Endodermal cell (in vitro differentiated cells): ENCODE measurements around the gene TMEM120A. TPM values are rescaled to one million over a fixed set of nuclear protein-coding genes. Genes with fewer than 3 reads are reported as not detected.

Source experiments
- DNase-seq: peaks from one replicate; pipeline ENCODE4 v3.0.0-alpha.2; 2017
- H3K27ac ChIP-seq: 2 replicates; pipeline ENCODE4 v1.5.1; 2013; ENCODE audit warnings: mild to moderate bottlenecking, low read depth, low read length, moderate library complexity
- H3K27me3 ChIP-seq: 2 replicates; pipeline ENCODE4 v1.6.1; 2013; ENCODE audit warnings: mild to moderate bottlenecking, low read length, moderate library complexity; ENCODE audit not compliant: insufficient read depth, control insufficient read depth, poor library complexity, severe bottlenecking
- H3K36me3 ChIP-seq: 2 replicates; pipeline ENCODE4 v1.7.0; 2013; ENCODE audit warnings: mild to moderate bottlenecking, low read length, moderate library complexity; ENCODE audit not compliant: control insufficient read depth, insufficient read depth
- H3K4me1 ChIP-seq: one replicate; pipeline ENCODE4 v1.7.0; 2013; ENCODE audit warnings: low read length; ENCODE audit not compliant: control insufficient read depth, insufficient read depth
- H3K4me3 ChIP-seq: 2 replicates; pipeline ENCODE4 v1.5.1; 2013; ENCODE audit warnings: mild to moderate bottlenecking, low read length, moderate library complexity
- H3K9ac ChIP-seq: 2 replicates; pipeline ENCODE4 v1.6.1; 2013; ENCODE audit warnings: mild to moderate bottlenecking, low read length, moderate library complexity; ENCODE audit not compliant: poor library complexity, severe bottlenecking; ENCODE audit errors: extremely low read depth
- H3K9me3 ChIP-seq: 2 replicates; pipeline ENCODE4 v1.6.1; 2013; ENCODE audit warnings: mild to moderate bottlenecking, low read length, moderate library complexity; ENCODE audit not compliant: control insufficient read depth
- H3K27ac Mint-ChIP-seq: 2 replicates; pipeline ENCODE4 v1.8.0; 2020; ENCODE audit warnings: mixed read lengths
- H3K27me3 Mint-ChIP-seq: 2 replicates; pipeline ENCODE4 v1.8.0; 2021; ENCODE audit warnings: mild to moderate bottlenecking, mixed read lengths; ENCODE audit not compliant: insufficient read depth
- H3K36me3 Mint-ChIP-seq: 2 replicates; pipeline ENCODE4 v1.8.0; 2020; ENCODE audit warnings: low read depth, mixed read lengths
- H3K4me1 Mint-ChIP-seq: 2 replicates; pipeline ENCODE4 v1.8.0; 2020; ENCODE audit warnings: mixed read lengths
- H3K4me3 Mint-ChIP-seq: 2 replicates; pipeline ENCODE4 v1.8.0; 2020; ENCODE audit warnings: mild to moderate bottlenecking, moderate library complexity, mixed read lengths
- H3K9me3 Mint-ChIP-seq: 2 replicates; pipeline ENCODE4 v1.8.0; 2020; ENCODE audit warnings: mild to moderate bottlenecking, mixed read lengths
- CTCF ChIP-seq: fragments of 200-600 bp; sonication (generic); conservative IDR thresholded peaks from 2 replicates; pipeline ENCODE4 v1.5.0; 2021; ENCODE audit warnings: antibody characterized with exemption, mild to moderate bottlenecking
- WGBS, 2 experiments: methylation state at CpG; one replicate each; pipeline versions ENCODE4 v1.1.5 to v1.1.7; 2013; ENCODE audit warnings: missing lambda C conversion rate in 2 of 2, mixed read lengths in 1 of 2; ENCODE audit not compliant: insufficient coverage in 1 of 2, insufficient read length in 1 of 2; 5-methylcytosine and 5-hydroxymethylcytosine counted together
- total RNA-seq, 2 donors: library from RNA; stranded (reverse); fragmentation: NEBNext Ultra II Directional in 1 of 2; extraction: Animal tissue kit (Norgen Biotek cat#: 25700) in 1 of 2; gene quantifications; 2 replicates in 1 of 2; 3 replicates in 1 of 2; pipeline ENCODE4 v1.2.1, GENCODE V29; 2021

The TMEM120A gene
- total RNA-seq, 2 donors from 2014 or later: 18.8 to 19.1 TPM

GRCh38 chr7:75948179-75948578 is 46.2 kb downstream of the TMEM120A start:
- H3K27ac ChIP-seq: peak overlapping the region; percentile 24
- peak overlapping the region; percentile 45 for H3K27ac Mint-ChIP-seq
- no peak for TF ChIP-seq CTCF

DNA sequence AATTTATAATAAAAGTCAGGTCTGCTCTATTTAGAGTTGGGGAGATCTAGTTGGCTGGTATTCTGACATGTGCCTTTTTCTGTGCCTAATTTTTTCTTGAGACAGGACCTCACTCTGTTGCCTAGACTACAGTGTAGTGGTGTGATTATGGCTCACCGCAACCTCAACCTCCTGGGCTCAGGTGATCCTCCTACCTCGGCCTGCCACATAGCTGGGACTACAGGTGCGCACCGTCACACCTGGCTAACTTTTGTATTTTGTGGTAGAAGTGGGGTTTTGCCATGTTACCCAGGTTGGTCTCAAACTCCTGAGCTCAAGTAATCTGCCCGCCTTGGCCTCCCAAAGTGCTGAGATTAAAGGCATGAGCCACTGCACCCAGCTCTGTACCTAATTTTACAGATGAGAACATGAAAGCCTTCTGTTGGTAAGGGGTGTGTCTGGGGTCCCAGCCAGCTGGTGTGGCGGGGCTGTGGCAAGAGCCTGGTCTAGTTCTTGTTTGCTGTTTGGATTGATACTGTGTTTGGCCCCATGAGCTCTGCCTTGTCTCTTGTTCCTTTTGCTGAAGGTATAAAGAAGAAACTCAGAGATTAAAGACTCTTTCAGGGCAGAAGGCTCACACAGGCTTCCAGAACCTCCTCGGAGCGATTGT is 48.1 kb downstream of the TMEM120A start:
- Histone ChIP-seq H3K4me3 (no peak overlapping the region), H3K27me3 (no peaks in the 10 kb centered on the region), H3K4me1 (no peaks in the 10 kb centered on the region), H3K27ac (no peak overlapping the region), H3K9me3 (no peaks in the 10 kb centered on the region), H3K9ac (no peak overlapping the region), H3K36me3 (peaks cover 5% of the 10 kb centered on the region)
- DNase-seq: no peak
- Mint-ChIP-seq H3K36me3 (peaks cover 5% of the 10 kb centered on the region), H3K27me3 (no peaks in the 10 kb centered on the region), H3K4me3 (no peak overlapping the region), H3K9me3 (no peaks in the 10 kb centered on the region), H3K4me1 (no peaks in the 10 kb centered on the region), H3K27ac (no peak overlapping the region)
- WGBS, 2 experiments: 80 to 83% methylated on average over 5 to 8 of the region's 8 CpGs
- no peak for TF ChIP-seq CTCF

More at GRCh38 chr7:75948179-75948578, 46.2 kb downstream of the TMEM120A start:
- no peak for DNase-seq
- no peaks in the 10 kb centered on the region for H3K4me1 ChIP-seq
- H3K4me3 ChIP-seq: no peak overlapping the region
- 93 to 96% methylated on average over 8 to 9 of the region's 9 CpGs for WGBS, 2 experiments
- Mint-ChIP-seq H3K36me3 (peaks cover 11% of the 10 kb centered on the region), H3K27me3 (no peaks in the 10 kb centered on the region), H3K9me3 (peaks cover 10% of the 10 kb centered on the region), H3K4me1 (no peaks in the 10 kb centered on the region), H3K4me3 (no peak overlapping the region)
- peaks cover 4% of the 10 kb centered on the region for H3K36me3 ChIP-seq
- H3K9ac ChIP-seq: no peak overlapping the region
- no peaks in the 10 kb centered on the region for H3K9me3 ChIP-seq
- H3K27me3 ChIP-seq: no peaks in the 10 kb centered on the region

DNA sequence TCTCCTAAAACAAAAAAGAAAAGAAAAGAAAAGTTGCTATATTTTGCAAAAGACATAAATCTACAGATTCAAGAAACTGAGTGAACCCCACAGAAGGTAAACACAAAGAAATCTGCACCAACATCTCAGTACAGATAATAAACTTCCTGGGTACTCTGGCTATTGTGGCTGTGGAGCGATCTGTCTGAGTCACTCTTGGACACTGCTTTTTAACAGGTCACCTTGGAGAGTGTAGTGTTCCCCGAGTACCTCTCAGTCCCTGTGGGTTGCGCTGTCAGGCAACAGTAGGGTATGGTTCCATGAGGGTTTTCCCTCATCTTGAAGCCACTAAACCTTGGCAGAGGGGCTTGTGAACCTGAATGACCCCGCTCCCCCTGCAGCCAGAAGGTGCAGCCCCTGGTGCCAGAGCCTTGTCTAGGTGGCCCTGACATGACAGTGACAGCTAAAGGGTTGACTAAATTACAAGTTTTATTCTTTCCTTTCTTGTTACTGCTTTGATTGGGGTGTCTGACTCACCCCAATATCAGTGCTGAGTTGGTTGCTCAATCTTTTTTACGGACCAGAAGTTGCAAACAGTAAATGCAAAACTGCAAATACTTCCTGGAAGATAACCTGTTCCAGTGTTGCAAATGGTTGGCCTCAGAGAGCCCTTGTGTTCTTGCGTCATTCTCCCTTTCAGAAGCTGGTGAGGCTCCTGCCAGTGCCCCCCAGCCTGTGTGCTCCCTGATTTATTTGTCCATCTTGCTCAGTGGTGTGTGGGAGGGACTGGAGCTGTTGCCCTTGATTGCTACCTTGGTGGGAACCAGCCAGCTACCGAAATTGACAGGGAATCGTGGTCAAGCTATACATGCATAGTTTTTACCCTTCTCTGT is 48.9 kb downstream of the TMEM120A start:
- peaks cover 13% of the 10 kb centered on the region for H3K36me3 Mint-ChIP-seq
- H3K9ac ChIP-seq: no peak overlapping the region
- DNase-seq: no peak
- H3K4me1 ChIP-seq: no peaks in the 10 kb centered on the region
- H3K27ac Mint-ChIP-seq: no peak overlapping the region
- no peak overlapping the region for H3K27ac ChIP-seq
- 90 to 100% methylated on average over 3 to 8 of the region's 8 CpGs for WGBS, 2 experiments
- no peak overlapping the region for H3K4me3 Mint-ChIP-seq
- H3K9me3 ChIP-seq: no peaks in the 10 kb centered on the region
- no peaks in the 10 kb centered on the region for H3K27me3 Mint-ChIP-seq
- H3K4me3 ChIP-seq: no peak overlapping the region
- H3K36me3 ChIP-seq: peaks cover 12% of the 10 kb centered on the region
- no peak for TF ChIP-seq CTCF
- no peaks in the 10 kb centered on the region for H3K9me3 Mint-ChIP-seq
- no peaks in the 10 kb centered on the region for H3K27me3 ChIP-seq
- H3K4me1 Mint-ChIP-seq: no peaks in the 10 kb centered on the region
